ENCODE results near the gene ERC2. TPM values are rescaled to one million over a fixed set of nuclear protein-coding genes. Genes with fewer than 3 reads are reported as not detected.

The ERC2 gene
- total and polyA plus RNA-seq, 2 of the 13 experiments (the other 11 are each of a cell fraction or from before 2014, with no cell fraction given) = 0.16 to 0.22 TPM

DNA sequence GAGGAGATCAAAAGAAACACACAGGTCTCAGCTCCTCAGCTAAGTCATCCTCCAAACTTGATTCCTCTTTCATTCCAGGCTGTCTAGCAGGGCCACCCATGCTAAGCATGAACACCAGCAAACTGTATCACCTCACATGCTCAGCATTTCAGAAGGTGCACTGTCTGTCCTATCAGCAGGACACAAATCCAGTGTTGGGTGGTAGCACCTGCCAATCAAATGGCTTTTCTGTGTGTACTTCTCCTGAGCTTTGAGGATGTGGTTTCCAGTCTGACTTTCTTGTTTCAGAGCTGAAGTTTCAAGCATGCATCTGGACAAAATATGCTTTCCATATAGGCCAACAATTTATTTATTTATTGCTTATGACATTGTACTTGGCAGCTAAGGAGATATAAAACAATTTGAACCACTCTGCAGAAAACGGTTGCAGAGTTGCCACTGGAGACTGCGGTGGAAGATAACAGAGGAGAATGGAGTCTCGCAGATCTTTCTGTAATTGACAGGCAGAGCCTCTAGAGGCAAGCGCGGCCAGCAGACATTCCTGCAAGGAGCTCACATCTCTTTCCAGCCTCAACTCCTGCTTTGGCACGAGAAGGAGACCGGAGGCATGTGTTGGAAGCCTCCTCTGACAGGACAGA is 814.0 kb downstream of the ERC2 start:
- intact Hi-C loops (cut with micrococcal nuclease; ENCODE audit: unreplicated experiment) = no loop called here
- no peaks in the 10 kb centered on the region for H3K4me1 ChIP-seq (ENCODE audit: insufficient read depth, low read length)
- CTCF ChIA-PET (ENCODE audit: low intra/inter-chr PET ratio, low total read pairs) = no interaction called here
- no peak overlapping the region for H3K27ac ChIP-seq (ENCODE audit: extremely low read length, insufficient read depth, low read length)
- POLR2A ChIA-PET = no interaction called here
- no peak overlapping the region for H3K4me3 ChIP-seq (replicated peaks in 1 of 3; ENCODE audit: insufficient read depth in 1 of 3, low read depth in 2 of 3, low read length in 3 of 3)
- no peak overlapping the region for H3K9ac ChIP-seq (ENCODE audit: insufficient read depth, low read depth, low read length)
- 32% methylated on average over 7 of the region's 7 CpGs for WGBS (ENCODE audit: low lambda C conversion rate)
- H2AFZ ChIP-seq (ENCODE audit: low read length) = no peak overlapping the region
- BruUV-seq (replicated peaks) = no TSS peak
- TF ChIP-seq SKI (IDR thresholded peaks at IDR 0.05; ENCODE audit: partially characterized antibody) (no peak), YY1 (IDR thresholded peaks at IDR 0.05; ENCODE audit: insufficient read depth, insufficient replicate concordance, low read depth, low read length) (no peak), ZNF879 (CRISPR knock-in tag; IDR thresholded peaks at IDR 0.05) (no peak)
- H3K79me2 ChIP-seq (ENCODE audit: insufficient read depth, low read length) = no peaks in the 10 kb centered on the region
- no peak for ATAC-seq
- FAIRE-seq = no peak
- in situ Hi-C loops (cut with HindIII; ENCODE audit: extremely low pct_ligation_motif_present, low pct_unique_long_range_greater_than_20kb) = no loop called here
- H3K9me3 ChIP-seq (ENCODE audit: low read length) = no peaks in the 10 kb centered on the region
- H3K4me2 ChIP-seq (ENCODE audit: low read depth, low read length) = no peak overlapping the region
- DNase-seq (ENCODE audit: low spot score) = no peak
- no peaks in the 10 kb centered on the region for H3K36me3 ChIP-seq (replicated peaks in 1 of 2; ENCODE audit: control insufficient read depth in 1 of 2, insufficient read depth in 2 of 2, low read length in 2 of 2)
- H4K20me1 ChIP-seq (ENCODE audit: insufficient read depth, low read length) = no peaks in the 10 kb centered on the region
- no peaks in the 10 kb centered on the region; a peak in 1 of 5 replicates for H3K27me3 ChIP-seq (ENCODE audit: control insufficient read depth in 1 of 2, insufficient read depth in 2 of 2, low read length in 2 of 2)

DNA sequence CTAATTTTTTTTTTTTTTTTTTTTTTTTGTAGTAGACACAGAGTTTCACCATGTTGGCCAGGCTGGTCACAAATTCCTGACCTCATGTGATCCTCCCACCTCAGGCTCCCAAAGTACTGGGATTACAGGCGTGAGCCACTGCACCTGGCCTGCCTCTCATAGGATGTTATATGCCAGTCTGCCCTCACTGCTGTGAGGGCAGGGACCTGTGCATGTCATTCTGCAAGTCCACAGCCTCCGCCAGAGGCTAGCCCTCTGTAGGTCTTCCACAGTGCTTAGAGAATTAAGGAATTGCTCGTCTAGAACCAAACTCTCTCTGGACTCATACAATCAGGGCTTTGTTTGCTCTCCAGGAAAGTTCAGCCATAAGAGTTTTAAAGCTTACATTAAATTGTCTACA is 817.3 kb downstream of the ERC2 start:
- ATAC-seq = no peak
- H3K4me3 ChIP-seq (replicated peaks in 1 of 3; ENCODE audit: insufficient read depth in 1 of 3, low read depth in 2 of 3, low read length in 3 of 3) = no peak overlapping the region
- no peaks in the 10 kb centered on the region for H3K79me2 ChIP-seq (ENCODE audit: insufficient read depth, low read length)
- intact Hi-C loops (cut with micrococcal nuclease; ENCODE audit: unreplicated experiment) (no loop called here), in situ Hi-C loops (cut with HindIII; ENCODE audit: extremely low pct_ligation_motif_present, low pct_unique_long_range_greater_than_20kb) (no loop called here)
- FAIRE-seq = no peak
- ChIA-PET CTCF (ENCODE audit: low intra/inter-chr PET ratio, low total read pairs) (no interaction called here), POLR2A (no interaction called here)
- no TSS peak for BruUV-seq (replicated peaks)
- no peak for DNase-seq (ENCODE audit: low spot score)
- H3K4me1 ChIP-seq (ENCODE audit: insufficient read depth, low read length) = no peaks in the 10 kb centered on the region
- no peaks in the 10 kb centered on the region for H4K20me1 ChIP-seq (ENCODE audit: insufficient read depth, low read length)
- no peak overlapping the region for H2AFZ ChIP-seq (ENCODE audit: low read length)
- peaks cover 0 to 6% of the 10 kb centered on the region in 2 experiments; a peak in 2 of 5 replicates for H3K27me3 ChIP-seq (ENCODE audit: control insufficient read depth in 1 of 2, insufficient read depth in 2 of 2, low read length in 2 of 2)
- no peak overlapping the region for H3K27ac ChIP-seq (ENCODE audit: extremely low read length, insufficient read depth, low read length)
- H3K36me3 ChIP-seq (replicated peaks in 1 of 2; ENCODE audit: control insufficient read depth in 1 of 2, insufficient read depth in 2 of 2, low read length in 2 of 2) = no peaks in the 10 kb centered on the region
- H3K4me2 ChIP-seq (ENCODE audit: low read depth, low read length) = no peak overlapping the region
- H3K9me3 ChIP-seq (ENCODE audit: low read length) = no peaks in the 10 kb centered on the region
- 39% methylated on average over 3 of the region's 3 CpGs for WGBS (ENCODE audit: low lambda C conversion rate)
- H3K9ac ChIP-seq (ENCODE audit: insufficient read depth, low read depth, low read length) = no peak overlapping the region
- TF ChIP-seq PBX2 (CRISPR knock-in tag; IDR thresholded peaks at IDR 0.05) (no peak), IKZF1 (IDR thresholded peaks at IDR 0.05) (no peak), ZFP37 (CRISPR knock-in tag; IDR thresholded peaks at IDR 0.05; ENCODE audit: borderline replicate concordance) (no peak), CBX1 (IDR thresholded peaks at IDR 0.05; ENCODE audit: low read depth) (no peak), ZNF607 (CRISPR knock-in tag; IDR thresholded peaks at IDR 0.05; ENCODE audit: borderline replicate concordance) (no peak), KDM5A (IDR thresholded peaks at IDR 0.05; ENCODE audit: borderline replicate concordance, low read length) (no peak), ARNT (IDR thresholded peaks at IDR 0.05) (no peak), NCOA5 (CRISPR knock-in tag; IDR thresholded peaks at IDR 0.05) (no peak), GATA4 (IDR thresholded peaks at IDR 0.05; ENCODE audit: borderline replicate concordance, low read depth) (no peak), THYN1 (CRISPR knock-in tag; IDR thresholded peaks at IDR 0.05; ENCODE audit: borderline replicate concordance, low read depth) (no peak)
- TF ChIP-seq, protein P1, sequence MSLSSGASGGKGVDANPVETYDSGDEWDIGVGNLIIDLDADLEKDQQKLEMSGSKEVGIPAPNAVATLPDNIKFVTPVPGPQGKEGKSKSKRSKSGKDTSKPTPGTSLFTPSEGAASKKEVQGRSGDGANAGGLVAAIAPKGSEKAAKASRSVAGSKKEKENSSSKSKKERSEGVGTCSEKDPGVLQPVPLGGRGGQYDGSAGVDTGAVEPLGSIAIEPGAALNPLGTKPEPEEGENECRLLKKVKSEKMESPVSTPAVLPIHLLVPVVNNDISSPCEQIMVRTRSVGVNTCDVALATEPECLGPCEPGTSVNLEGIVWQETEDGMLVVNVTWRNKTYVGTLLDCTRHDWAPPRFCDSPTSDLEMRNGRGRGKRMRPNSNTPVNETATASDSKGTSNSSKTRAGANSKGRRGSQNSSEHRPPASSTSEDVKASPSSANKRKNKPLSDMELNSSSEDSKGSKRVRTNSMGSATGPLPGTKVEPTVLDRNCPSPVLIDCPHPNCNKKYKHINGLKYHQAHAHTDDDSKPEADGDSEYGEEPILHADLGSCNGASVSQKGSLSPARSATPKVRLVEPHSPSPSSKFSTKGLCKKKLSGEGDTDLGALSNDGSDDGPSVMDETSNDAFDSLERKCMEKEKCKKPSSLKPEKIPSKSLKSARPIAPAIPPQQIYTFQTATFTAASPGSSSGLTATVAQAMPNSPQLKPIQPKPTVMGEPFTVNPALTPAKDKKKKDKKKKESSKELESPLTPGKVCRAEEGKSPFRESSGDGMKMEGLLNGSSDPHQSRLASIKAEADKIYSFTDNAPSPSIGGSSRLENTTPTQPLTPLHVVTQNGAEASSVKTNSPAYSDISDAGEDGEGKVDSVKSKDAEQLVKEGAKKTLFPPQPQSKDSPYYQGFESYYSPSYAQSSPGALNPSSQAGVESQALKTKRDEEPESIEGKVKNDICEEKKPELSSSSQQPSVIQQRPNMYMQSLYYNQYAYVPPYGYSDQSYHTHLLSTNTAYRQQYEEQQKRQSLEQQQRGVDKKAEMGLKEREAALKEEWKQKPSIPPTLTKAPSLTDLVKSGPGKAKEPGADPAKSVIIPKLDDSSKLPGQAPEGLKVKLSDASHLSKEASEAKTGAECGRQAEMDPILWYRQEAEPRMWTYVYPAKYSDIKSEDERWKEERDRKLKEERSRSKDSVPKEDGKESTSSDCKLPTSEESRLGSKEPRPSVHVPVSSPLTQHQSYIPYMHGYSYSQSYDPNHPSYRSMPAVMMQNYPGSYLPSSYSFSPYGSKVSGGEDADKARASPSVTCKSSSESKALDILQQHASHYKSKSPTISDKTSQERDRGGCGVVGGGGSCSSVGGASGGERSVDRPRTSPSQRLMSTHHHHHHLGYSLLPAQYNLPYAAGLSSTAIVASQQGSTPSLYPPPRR (CRISPR knock-in tag; IDR thresholded peaks at IDR 0.05; ENCODE audit: borderline replicate concordance) = no peak
